Measurements from ENCODE around the gene PDE4D. TPM values are rescaled to one million over a fixed set of nuclear protein-coding genes. Genes with fewer than 3 reads are reported as not detected.

PDE4D gene
- total RNA-seq, 1 donor = 19.9 TPM

- Histone ChIP-seq H4K20me1 (ENCODE audit: insufficient read depth, low read length) (no peaks in the 10 kb centered on the region), H3K27ac (ENCODE audit: low read depth, low read length) (no peak overlapping the region), H2AFZ (ENCODE audit: low read length) (peak overlapping the region; percentile 65), H3K79me2 (ENCODE audit: insufficient read depth, low read length) (no peaks in the 10 kb centered on the region), H3K27me3 (ENCODE audit: insufficient read depth, low read length) (no peaks in the 10 kb centered on the region), H3K4me3 (ENCODE audit: insufficient read depth, low read length) (no peak overlapping the region), H3K4me1 (ENCODE audit: insufficient read depth, low read length) (no peaks in the 10 kb centered on the region), H3K36me3 (ENCODE audit: insufficient read depth, low read length) (no peaks in the 10 kb centered on the region), H3K4me2 (ENCODE audit: insufficient read depth, low read length) (no peak overlapping the region), H3K9me3 (ENCODE audit: low read depth, low read length) (no peaks in the 10 kb centered on the region)
- DNase-seq (ENCODE audit: insufficient read length, low spot score, missing footprints) = no peak
- no peak for TF ChIP-seq CTCF (IDR thresholded peaks at IDR 0.05; ENCODE audit: extremely low read depth, low read depth, low read length)
Measured at GRCh38 chr5:59143926-59144333, 749.6 kb downstream of the PDE4D start.

GRCh38 chr5:59142927-59143326, 750.6 kb downstream of the PDE4D start:
- Histone ChIP-seq H3K27me3 (ENCODE audit: insufficient read depth, low read length) (no peaks in the 10 kb centered on the region), H3K4me3 (ENCODE audit: insufficient read depth, low read length) (no peak overlapping the region), H2AFZ (ENCODE audit: low read length) (no peak overlapping the region), H3K9me3 (ENCODE audit: low read depth, low read length) (no peaks in the 10 kb centered on the region), H3K4me2 (ENCODE audit: insufficient read depth, low read length) (no peak overlapping the region), H3K4me1 (ENCODE audit: insufficient read depth, low read length) (no peaks in the 10 kb centered on the region), H3K27ac (ENCODE audit: low read depth, low read length) (no peak overlapping the region), H4K20me1 (ENCODE audit: insufficient read depth, low read length) (no peaks in the 10 kb centered on the region), H3K79me2 (ENCODE audit: insufficient read depth, low read length) (no peaks in the 10 kb centered on the region), H3K36me3 (ENCODE audit: insufficient read depth, low read length) (no peaks in the 10 kb centered on the region)
- TF ChIP-seq CTCF (IDR thresholded peaks at IDR 0.05; ENCODE audit: extremely low read depth, low read depth, low read length) = no peak
- DNase-seq (ENCODE audit: insufficient read length, low spot score, missing footprints) = no peak

GRCh38 chr5:59142138-59142537, 751.4 kb downstream of the PDE4D start:
- Histone ChIP-seq H3K27ac (ENCODE audit: low read depth, low read length) (no peak overlapping the region), H3K9me3 (ENCODE audit: low read depth, low read length) (no peaks in the 10 kb centered on the region), H3K27me3 (ENCODE audit: insufficient read depth, low read length) (no peaks in the 10 kb centered on the region), H3K4me3 (ENCODE audit: insufficient read depth, low read length) (no peak overlapping the region), H3K36me3 (ENCODE audit: insufficient read depth, low read length) (no peaks in the 10 kb centered on the region), H3K4me2 (ENCODE audit: insufficient read depth, low read length) (no peak overlapping the region), H3K4me1 (ENCODE audit: insufficient read depth, low read length) (no peaks in the 10 kb centered on the region), H4K20me1 (ENCODE audit: insufficient read depth, low read length) (no peaks in the 10 kb centered on the region), H2AFZ (ENCODE audit: low read length) (no peak overlapping the region), H3K79me2 (ENCODE audit: insufficient read depth, low read length) (no peaks in the 10 kb centered on the region)
- DNase-seq (ENCODE audit: insufficient read length, low spot score, missing footprints) = no peak
- no peak for TF ChIP-seq CTCF (IDR thresholded peaks at IDR 0.05; ENCODE audit: extremely low read depth, low read depth, low read length)

- no peak for DNase-seq (ENCODE audit: insufficient read length, low spot score, missing footprints)
- no peak overlapping the region for H3K27ac ChIP-seq (ENCODE audit: low read depth, low read length)
Measured at GRCh38 chr5:59140133-59140532, 753.4 kb downstream of the PDE4D start.

More at GRCh38 chr5:59140133-59140532, 753.4 kb downstream of the PDE4D start:
- no peak overlapping the region for H3K4me3 ChIP-seq (ENCODE audit: insufficient read depth, low read length)
- no peaks in the 10 kb centered on the region for H4K20me1 ChIP-seq (ENCODE audit: insufficient read depth, low read length)
- no peak overlapping the region for H3K4me2 ChIP-seq (ENCODE audit: insufficient read depth, low read length)
- no peaks in the 10 kb centered on the region for H3K4me1 ChIP-seq (ENCODE audit: insufficient read depth, low read length)
- H3K79me2 ChIP-seq (ENCODE audit: insufficient read depth, low read length) = no peaks in the 10 kb centered on the region
- no peak overlapping the region for H2AFZ ChIP-seq (ENCODE audit: low read length)
- no peak for TF ChIP-seq CTCF (IDR thresholded peaks at IDR 0.05; ENCODE audit: extremely low read depth, low read depth, low read length)
- H3K9me3 ChIP-seq (ENCODE audit: low read depth, low read length) = no peaks in the 10 kb centered on the region
- no peaks in the 10 kb centered on the region for H3K36me3 ChIP-seq (ENCODE audit: insufficient read depth, low read length)
- no peaks in the 10 kb centered on the region for H3K27me3 ChIP-seq (ENCODE audit: insufficient read depth, low read length)

Measured in osteoblast (primary cell).